Smooth muscle cell (in vitro differentiated cells): ENCODE results near the gene ACACB. TPM values are rescaled to one million over a fixed set of nuclear protein-coding genes. Genes with fewer than 3 reads are reported as not detected.

Experiments
- DNase-seq: peaks from one replicate; lab custom pipeline; 2025; ENCODE audit not compliant: unreplicated experiment; lab: John Stamatoyannopoulos, UW
- H2AFZ ChIP-seq: fragments of 200-600 bp; sonication (generic); 2 replicates; pipeline ENCODE4 v1.6.0; 2016; ENCODE audit warnings: antibody characterized with exemption, low read depth, mild to moderate bottlenecking
- H3F3A ChIP-seq: fragments of 200-600 bp; sonication (generic); 2 replicates; pipeline ENCODE4 v1.6.0; 2017; ENCODE audit warnings: antibody characterized with exemption, low read depth
- H3K27ac ChIP-seq: fragments of 200-600 bp; sonication (generic); 2 replicates; pipeline ENCODE4 v1.5.1; 2016; ENCODE audit warnings: low read depth, mild to moderate bottlenecking
- H3K27me3 ChIP-seq: fragments of 200-600 bp; sonication (generic); 2 replicates; pipeline ENCODE4 v1.6.1; 2016; ENCODE audit warnings: low read depth, mild to moderate bottlenecking
- H3K36me3 ChIP-seq: fragments of 200-600 bp; sonication (generic); 2 replicates; pipeline ENCODE4 v1.5.1; 2016; ENCODE audit warnings: low read depth
- H3K4me1 ChIP-seq: fragments of 200-600 bp; sonication (generic); 2 replicates; pipeline ENCODE4 v1.5.1; 2016; ENCODE audit warnings: low read depth
- H3K4me2 ChIP-seq: fragments of 200-600 bp; sonication (generic); 2 replicates; pipeline ENCODE4 v1.6.0; 2016; ENCODE audit warnings: mild to moderate bottlenecking
- H3K4me3 ChIP-seq: fragments of 200-600 bp; sonication (generic); 2 replicates; pipeline ENCODE4 v1.5.1; 2016; ENCODE audit warnings: mild to moderate bottlenecking
- H3K79me2 ChIP-seq: fragments of 200-600 bp; sonication (generic); 2 replicates; pipeline ENCODE4 v1.6.0; 2016; ENCODE audit warnings: low read depth, mild to moderate bottlenecking
- H3K9ac ChIP-seq: fragments of 200-600 bp; sonication (generic); 2 replicates; pipeline ENCODE4 v1.6.0; 2016; ENCODE audit warnings: low read depth
- H3K9me3 ChIP-seq: fragments of 200-600 bp; sonication (generic); replicated peaks from 2 replicates; pipeline ENCODE4 v1.5.1; 2016; ENCODE audit warnings: low read depth
- H4K20me1 ChIP-seq: fragments of 200-600 bp; sonication (generic); 2 replicates; pipeline ENCODE4 v1.6.0; 2016; ENCODE audit warnings: low read depth
- CTCF ChIP-seq: fragments of 200-600 bp; sonication (generic); IDR thresholded peaks from 2 replicates; pipeline ENCODE4 v1.5.1; 2017; ENCODE audit warnings: borderline replicate concordance, mild to moderate bottlenecking, antibody characterized with exemption; ENCODE audit not compliant: insufficient read depth, poor library complexity, severe bottlenecking
- WGBS: methylation state at CpG from one replicate; pipeline ENCODE4 v1.1.7; 2016; ENCODE audit warnings: low lambda C conversion rate; 5-methylcytosine and 5-hydroxymethylcytosine counted together
- polyA plus RNA-seq: library from polyadenylated mRNA; unstranded; fragments of >200 nt; fragmentation: Nextera tagmentation; extraction: Ambion mirVana; gene quantifications from 2 replicates; pipeline ENCODE4 v1.2.1, GENCODE V29; 2016
- total RNA-seq: library from RNA; depleted of rRNA; stranded (reverse); fragments of >200 nt; gene quantifications from 2 replicates; pipeline ENCODE4 v1.2.3, GENCODE V29; 2014

Gene ACACB
- total and polyA plus RNA-seq, 2 experiments from 2014 or later = 0.58 to 2.0 TPM

DNA sequence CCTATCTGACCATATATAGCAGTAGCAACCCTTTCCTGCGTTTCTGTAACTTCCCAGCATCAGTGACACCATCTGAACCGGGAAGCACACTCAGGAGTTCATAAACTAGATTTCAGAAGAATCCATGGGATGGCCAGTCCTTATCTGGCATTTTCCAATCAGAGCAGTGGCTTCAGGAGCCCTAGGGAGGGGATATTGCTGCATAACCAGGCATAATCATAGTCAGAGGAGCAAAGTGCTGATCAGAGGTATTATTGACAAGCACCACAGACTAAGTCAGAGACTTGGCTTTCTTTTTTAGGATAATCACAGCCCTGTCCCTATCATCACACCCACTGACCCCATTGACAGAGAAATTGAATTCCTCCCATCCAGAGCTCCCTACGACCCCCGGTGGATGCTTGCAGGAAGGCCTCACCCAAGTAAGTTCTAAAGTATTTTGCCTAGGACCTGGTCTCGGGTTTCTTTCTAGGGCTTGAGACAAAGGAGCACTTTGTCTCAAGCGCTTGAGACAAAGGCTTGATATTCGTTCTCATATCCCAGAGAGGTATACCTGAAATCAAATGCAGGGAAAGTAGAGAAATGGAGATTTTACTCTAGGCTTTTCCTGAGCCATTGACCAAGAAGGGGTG is 137.6 kb downstream of the ACACB start:
- no peak for DNase-seq

GRCh38 chr12:109255377-109255776 is 139.0 kb downstream of the ACACB start:
- Histone ChIP-seq H2AFZ (no peak overlapping the region), H3K4me1 (no peaks in the 10 kb centered on the region), H3K4me3 (no peak overlapping the region), H3K27ac (no peak overlapping the region), H4K20me1 (no peaks in the 10 kb centered on the region), H3K79me2 (no peaks in the 10 kb centered on the region), H3F3A (no peaks in the 10 kb centered on the region), H3K9ac (no peak overlapping the region), H3K9me3 (peaks cover 6% of the 10 kb centered on the region), H3K36me3 (no peaks in the 10 kb centered on the region), H3K27me3 (no peaks in the 10 kb centered on the region), H3K4me2 (no peak overlapping the region)
- TF ChIP-seq CTCF = peak; percentile 7
- 54% methylated on average over 5 of the region's 5 CpGs for WGBS
- DNase-seq = no peak

More for the DNA sequence above, 137.6 kb downstream of the ACACB start:
- 91% methylated on average over 7 of the region's 7 CpGs for WGBS
- no peaks in the 10 kb centered on the region for H3K4me1 ChIP-seq
- H3K4me3 ChIP-seq = no peak overlapping the region
- H3K36me3 ChIP-seq = no peaks in the 10 kb centered on the region
- no peak overlapping the region for H3K4me2 ChIP-seq
- no peak overlapping the region for H2AFZ ChIP-seq
- H3F3A ChIP-seq = no peaks in the 10 kb centered on the region
- peaks cover 6% of the 10 kb centered on the region for H3K9me3 ChIP-seq
- H4K20me1 ChIP-seq = no peaks in the 10 kb centered on the region
- H3K27ac ChIP-seq = no peak overlapping the region
- H3K79me2 ChIP-seq = no peaks in the 10 kb centered on the region
- H3K27me3 ChIP-seq = no peaks in the 10 kb centered on the region
- TF ChIP-seq CTCF = no peak
- H3K9ac ChIP-seq = no peak overlapping the region

- H3K27ac ChIP-seq = no peak overlapping the region
- no peak overlapping the region for H3K4me2 ChIP-seq
- H3K79me2 ChIP-seq = no peaks in the 10 kb centered on the region
- no peaks in the 10 kb centered on the region for H3K4me1 ChIP-seq
- no peak overlapping the region for H2AFZ ChIP-seq
- no peak for DNase-seq
- H3F3A ChIP-seq = no peaks in the 10 kb centered on the region
- 89% methylated on average over 8 of the region's 8 CpGs for WGBS
- H3K9me3 ChIP-seq = peaks cover 6% of the 10 kb centered on the region
- no peak overlapping the region for H3K4me3 ChIP-seq
- no peak for TF ChIP-seq CTCF
- H3K27me3 ChIP-seq = no peaks in the 10 kb centered on the region
- no peaks in the 10 kb centered on the region for H4K20me1 ChIP-seq
- no peaks in the 10 kb centered on the region for H3K36me3 ChIP-seq
- H3K9ac ChIP-seq = no peak overlapping the region
Observed at GRCh38 chr12:109256011-109256410, 139.6 kb downstream of the ACACB start.

DNA sequence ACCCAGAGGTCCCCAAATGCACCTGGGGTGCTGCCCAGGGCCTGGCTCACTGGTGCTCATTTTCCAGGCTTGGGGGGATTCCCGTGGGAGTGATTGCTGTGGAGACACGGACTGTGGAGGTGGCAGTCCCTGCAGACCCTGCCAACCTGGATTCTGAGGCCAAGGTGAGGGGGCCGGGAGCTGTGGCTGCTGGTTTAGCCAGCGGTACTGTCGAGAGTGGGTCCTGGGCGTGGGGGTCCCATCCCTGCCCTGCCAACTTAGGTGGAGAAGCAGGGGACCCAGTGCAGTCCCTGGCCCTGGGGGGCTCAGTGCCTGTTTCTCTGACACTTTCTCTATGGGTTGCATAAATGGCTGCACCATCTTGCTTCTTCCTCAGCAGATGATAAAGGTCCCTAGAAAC is 141.8 kb downstream of the ACACB start:
- H3K79me2 ChIP-seq = no peaks in the 10 kb centered on the region
- H3K27me3 ChIP-seq = no peaks in the 10 kb centered on the region
- no peak for DNase-seq
- no peak overlapping the region for H3K27ac ChIP-seq
- no peak overlapping the region for H3K4me3 ChIP-seq
- H2AFZ ChIP-seq = no peak overlapping the region
- TF ChIP-seq CTCF = no peak
- H3K9ac ChIP-seq = no peak overlapping the region
- no peaks in the 10 kb centered on the region for H3K36me3 ChIP-seq
- no peaks in the 10 kb centered on the region for H4K20me1 ChIP-seq
- 88% methylated on average over 6 of the region's 6 CpGs for WGBS
- H3K4me1 ChIP-seq = no peaks in the 10 kb centered on the region
- H3F3A ChIP-seq = no peaks in the 10 kb centered on the region
- H3K4me2 ChIP-seq = no peak overlapping the region
- H3K9me3 ChIP-seq = peaks cover 6% of the 10 kb centered on the region
